SJCRH30 (cell line): Measurements from ENCODE around the gene VGF. TPM values are rescaled to one million over a fixed set of nuclear protein-coding genes. Genes with fewer than 3 reads are reported as not detected.
"Not testable (repeated sequence)": the region's sequence is repeated elsewhere in the genome, so short reads cannot be mapped to it uniquely, and the experiment has no call there.

Experiments used
- DNase-seq, 2 experiments: peaks; one replicate each; pipeline ENCODE4 v3.0.0-alpha.2; 2015 to 2020
- H3K27ac ChIP-seq: fragments of 250-450 bp; sonication (Bioruptor Pico); 2 replicates; pipeline ENCODE4 v1.5.1; 2020; ENCODE audit warnings: mild to moderate bottlenecking, moderate library complexity
- H3K27me3 ChIP-seq: fragments of 250-450 bp; sonication (Bioruptor Pico); 2 replicates; pipeline ENCODE4 v1.5.1; 2020; ENCODE audit warnings: mild to moderate bottlenecking, moderate library complexity
- H3K36me3 ChIP-seq: fragments of 250-450 bp; sonication (Bioruptor Pico); 2 replicates; pipeline ENCODE4 v1.5.1; 2020; ENCODE audit warnings: mild to moderate bottlenecking, moderate library complexity
- H3K4me1 ChIP-seq: fragments of 250-450 bp; sonication (Bioruptor Pico); 2 replicates; pipeline ENCODE4 v1.5.1; 2020; ENCODE audit warnings: mild to moderate bottlenecking, moderate library complexity
- H3K4me3 ChIP-seq: fragments of 250-450 bp; sonication (Bioruptor Pico); 2 replicates; pipeline ENCODE4 v1.5.1; 2020; ENCODE audit warnings: mild to moderate bottlenecking, moderate library complexity
- H3K9me3 ChIP-seq: fragments of 250-450 bp; sonication (Bioruptor Pico); replicated peaks from 2 replicates; pipeline ENCODE4 v1.5.1; 2020; ENCODE audit warnings: mild to moderate bottlenecking, moderate library complexity
- total RNA-seq: library from RNA; depleted of rRNA; stranded (reverse); fragments of >200 nt; shearing (Covaris generic); gene quantifications from 2 replicates; pipeline ENCODE4 v1.2.3, GENCODE V29; 2014; rRNA removed

The VGF gene
- 0.10 and 0.18 TPM in 2 replicates for total RNA-seq

- peak; percentile 94 to 96 for DNase-seq
- Histone ChIP-seq H3K27ac (no peak within 1 kb of the TSS), H3K4me3 (peak within 1 kb of the TSS; percentile 14), H3K36me3 (no peaks in the 10 kb centered on the region), H3K9me3 (no peaks in the 10 kb centered on the region), H3K27me3 (peaks cover 10% of the 10 kb centered on the region), H3K4me1 (peaks cover 3% of the 10 kb centered on the region; the same call in 1 of the 2 replicates)
Measured at GRCh38 chr7:101165075-101165957, at the start of gene VGF. TSS of gene VGF (minus strand) at chr7:101165569. CDS start at chr7:101164843, 726 bp downstream.

GRCh38 chr7:101212014-101212413 lies 46.6 kb upstream of the VGF start:
- Histone ChIP-seq H3K36me3 (peaks cover 14% of the 10 kb centered on the region), H3K4me3 (no peak overlapping the region), H3K27me3 (no peaks in the 10 kb centered on the region), H3K9me3 (no peaks in the 10 kb centered on the region), H3K27ac (no peak overlapping the region), H3K4me1 (no peaks in the 10 kb centered on the region; the same call in 1 of the 2 replicates)
- DNase-seq: no peak

GRCh38 chr7:101211501-101211900 lies 46.1 kb upstream of the VGF start:
- no peaks in the 10 kb centered on the region for H3K9me3 ChIP-seq
- peaks cover 14% of the 10 kb centered on the region for H3K36me3 ChIP-seq
- no peak overlapping the region for H3K27ac ChIP-seq
- H3K4me3 ChIP-seq: no peak overlapping the region
- no peaks in the 10 kb centered on the region; the same call in 1 of the 2 replicates for H3K4me1 ChIP-seq
- no peaks in the 10 kb centered on the region for H3K27me3 ChIP-seq
- DNase-seq: no peak

GRCh38 chr7:101210143-101210542 lies 44.8 kb upstream of the VGF start:
- no peak overlapping the region for H3K27ac ChIP-seq
- H3K27me3 ChIP-seq: no peaks in the 10 kb centered on the region
- peaks cover 19% of the 10 kb centered on the region for H3K36me3 ChIP-seq

GRCh38 chr7:101208794-101209193 lies 43.4 kb upstream of the VGF start:
- H3K4me3 ChIP-seq: no peak overlapping the region
- DNase-seq: no peak
- no peak overlapping the region for H3K27ac ChIP-seq
- no peaks in the 10 kb centered on the region for H3K4me1 ChIP-seq
- H3K9me3 ChIP-seq: no peaks in the 10 kb centered on the region
- peaks cover 15% of the 10 kb centered on the region for H3K36me3 ChIP-seq
- no peaks in the 10 kb centered on the region for H3K27me3 ChIP-seq

More at GRCh38 chr7:101210143-101210542, 44.8 kb upstream of the VGF start:
- Histone ChIP-seq H3K9me3 (no peaks in the 10 kb centered on the region), H3K4me1 (no peaks in the 10 kb centered on the region), H3K4me3 (no peak overlapping the region)
- no peak for DNase-seq

GRCh38 chr7:101207459-101207858 lies 42.1 kb upstream of the VGF start:
- Histone ChIP-seq H3K4me3 (no peak overlapping the region), H3K4me1 (no peaks in the 10 kb centered on the region), H3K27me3 (peaks cover under 1% of the 10 kb centered on the region; the same call in 1 of the 2 replicates), H3K9me3 (no peaks in the 10 kb centered on the region), H3K36me3 (peaks cover 15% of the 10 kb centered on the region), H3K27ac (no peak overlapping the region)
- DNase-seq: no peak

- Histone ChIP-seq H3K9me3 (no peaks in the 10 kb centered on the region), H3K4me1 (no peaks in the 10 kb centered on the region), H3K36me3 (peaks cover 15% of the 10 kb centered on the region), H3K27ac (no peak overlapping the region), H3K4me3 (no peak overlapping the region), H3K27me3 (peaks cover 7% of the 10 kb centered on the region; the same call in 1 of the 2 replicates)
- DNase-seq: no peak
Measured at GRCh38 chr7:101206665-101207042, 41.3 kb upstream of the VGF start.

- Histone ChIP-seq H3K27me3 (peaks cover 8% of the 10 kb centered on the region; the same call in 1 of the 2 replicates), H3K9me3 (no peaks in the 10 kb centered on the region), H3K4me1 (no peaks in the 10 kb centered on the region), H3K36me3 (peaks cover 12% of the 10 kb centered on the region; the same call in 1 of the 2 replicates), H3K4me3 (no peak overlapping the region), H3K27ac (no peak overlapping the region)
- no peak for DNase-seq
Measured at GRCh38 chr7:101205901-101206664, 40.7 kb upstream of the VGF start.

GRCh38 chr7:101203740-101204738 lies 38.7 kb upstream of the VGF start:
- not testable (repeated sequence) for H3K27ac ChIP-seq, H3K4me1 ChIP-seq, H3K4me3 ChIP-seq, H3K36me3 ChIP-seq, DNase-seq, H3K9me3 ChIP-seq
- H3K27me3 ChIP-seq: peaks cover 13% of the 10 kb centered on the region; the same call in 1 of the 2 replicates

- Histone ChIP-seq H3K27ac (no peak overlapping the region), H3K4me3 (no peak overlapping the region), H3K4me1 (no peaks in the 10 kb centered on the region), H3K27me3 (peaks cover 13% of the 10 kb centered on the region; the same call in 1 of the 2 replicates), H3K9me3 (no peaks in the 10 kb centered on the region), H3K36me3 (peaks cover 5% of the 10 kb centered on the region; the same call in 1 of the 2 replicates)
- no peak for DNase-seq
Measured at GRCh38 chr7:101202603-101202918, 37.2 kb upstream of the VGF start.

- no peak overlapping the region for H3K4me3 ChIP-seq
- DNase-seq: peak in 1 of 2 experiments; percentile 23
- H3K27me3 ChIP-seq: peaks cover 13% of the 10 kb centered on the region; the same call in 1 of the 2 replicates
- no peaks in the 10 kb centered on the region for H3K9me3 ChIP-seq
- H3K4me1 ChIP-seq: no peaks in the 10 kb centered on the region
- no peak overlapping the region for H3K27ac ChIP-seq
- H3K36me3 ChIP-seq: peaks cover 5% of the 10 kb centered on the region; the same call in 1 of the 2 replicates
Measured at GRCh38 chr7:101201695-101202602, 36.6 kb upstream of the VGF start.

- Histone ChIP-seq H3K36me3 (peaks cover 2% of the 10 kb centered on the region; the same call in 1 of the 2 replicates), H3K27me3 (peaks cover 13% of the 10 kb centered on the region; the same call in 1 of the 2 replicates), H3K4me1 (no peaks in the 10 kb centered on the region), H3K9me3 (no peaks in the 10 kb centered on the region), H3K27ac (no peak within 1 kb of the TSS), H3K4me3 (no peak within 1 kb of the TSS)
- no peak for DNase-seq
Measured at GRCh38 chr7:101200862-101201599, 35.7 kb upstream of the VGF start, which contains the start of gene MOGAT3. TSS of gene MOGAT3 (minus strand) at chr7:101201036. CDS start at chr7:101200854, 182 bp downstream.
